Lower leg skin (tissue), 4 donors: ENCODE measurements around the gene DOC2A. TPM values are rescaled to one million over a fixed set of nuclear protein-coding genes. Genes with fewer than 3 reads are reported as not detected.

Experiments used
- DNase-seq, 2 donors: peaks; one replicate each; pipeline ENCODE4 v3.0.0-alpha.2; 2019; ENCODE audit warnings: low spot score in 2 of 2
- H3K4me3 ChIP-seq: fragments of 200-600 bp; sonication (generic); 2 replicates; pipeline ENCODE4 v1.5.1; 2017; ENCODE audit warnings: mild to moderate bottlenecking, low read depth; ENCODE audit not compliant: poor library complexity, severe bottlenecking
- CTCF ChIP-seq, 3 donors: fragments of 450-650 bp; IDR thresholded peaks; one replicate each; pipeline ENCODE4 v1.5.1; 2016; ENCODE audit warnings: antibody characterized with exemption in 3 of 3, mild to moderate bottlenecking in 3 of 3, moderate library complexity in 2 of 3
- POLR2A ChIP-seq, 2 donors: fragments of 450-650 bp; IDR thresholded peaks; one replicate each; pipeline ENCODE4 v1.6.1; 2016 to 2017; ENCODE audit warnings: antibody characterized with exemption in 2 of 2, mild to moderate bottlenecking in 1 of 2, moderate library complexity in 1 of 2
- WGBS, 2 donors: methylation state at CpG; one replicate each; pipeline ENCODE4 v1.1.5; 2018; 5-methylcytosine and 5-hydroxymethylcytosine counted together
- intact Hi-C: fragments of 100-400 bp; cut with DNase I; formaldehyde crosslinking; loops from one replicate; pipeline ENCODE4 v1.15.0; 2023; ENCODE audit warnings: low total_unique reads
- total RNA-seq, 4 donors: library from RNA; depleted of rRNA; stranded (reverse); fragments of >200 nt; gene quantifications; one replicate each; pipeline ENCODE4 v1.1.0, GENCODE V29; 2016

DOC2A gene
- total RNA-seq, 4 donors from 2014 or later: 0.21 to 2.6 (median 0.69) TPM; not detected in 1

GRCh38 chr16:30009085-30009862 is 1.6 kb downstream of the DOC2A start:
- 42 to 44% methylated on average over 24 of the region's 26 CpGs for WGBS, 2 donors
- TF ChIP-seq CTCF (IDR thresholded peaks at IDR 0.05) (no peak), POLR2A (IDR thresholded peaks at IDR 0.05) (no peak)
- DNase-seq: no peak
- H3K4me3 ChIP-seq: no peak overlapping the region
- intact Hi-C loops: no loop called here

- no peak for DNase-seq
- no peak for TF ChIP-seq POLR2A (IDR thresholded peaks at IDR 0.05)
- TF ChIP-seq CTCF (IDR thresholded peaks at IDR 0.05): no peak
- intact Hi-C loops: no loop called here
- no peak overlapping the region for H3K4me3 ChIP-seq
- WGBS, 2 donors: 62 to 66% methylated on average over 11 of the region's 11 CpGs
Measured at GRCh38 chr16:30007378-30007895, 3.4 kb downstream of the DOC2A start.

GRCh38 chr16:30006659-30007377 is 4.0 kb downstream of the DOC2A start:
- TF ChIP-seq POLR2A (IDR thresholded peaks at IDR 0.05): no peak
- no peak for TF ChIP-seq CTCF (IDR thresholded peaks at IDR 0.05)
- 69 to 78% methylated on average over 17 to 28 of the region's 34 CpGs for WGBS, 2 donors
- H3K4me3 ChIP-seq: no peak overlapping the region
- DNase-seq: no peak
- intact Hi-C loops: no loop called here

GRCh38 chr16:30006095-30006473 is 4.7 kb downstream of the DOC2A start:
- DNase-seq: no peak
- no peak for TF ChIP-seq CTCF (IDR thresholded peaks at IDR 0.05)
- TF ChIP-seq POLR2A (IDR thresholded peaks at IDR 0.05): no peak
- no peak overlapping the region for H3K4me3 ChIP-seq
- 69 to 72% methylated on average over 8 to 9 of the region's 18 CpGs for WGBS, 2 donors
- intact Hi-C loops: no loop called here

GRCh38 chr16:30005341-30006094 is 5.3 kb downstream of the DOC2A start:
- TF ChIP-seq CTCF (IDR thresholded peaks at IDR 0.05) (no peak), POLR2A (IDR thresholded peaks at IDR 0.05) (no peak)
- H3K4me3 ChIP-seq: no peak overlapping the region
- intact Hi-C loops: no loop called here
- no peak for DNase-seq
- WGBS, 2 donors: 56 to 61% methylated on average over 35 of the region's 35 CpGs
